NCI-H2227 (cell line): ENCODE results near the gene SLC24A5.

Experiments used
- DNase-seq: peaks from one replicate; lab custom pipeline; 2025; ENCODE audit not compliant: unreplicated experiment; lab: John Stamatoyannopoulos, UW

Gene SLC24A5

GRCh38 chr15:48185529-48185928, 64.7 kb downstream of the SLC24A5 start:
- no peak for DNase-seq

- DNase-seq: no peak
Observed at GRCh38 chr15:48186271-48186670, 65.5 kb downstream of the SLC24A5 start.

GRCh38 chr15:48190932-48191573, 70.3 kb downstream of the SLC24A5 start:
- DNase-seq: no peak

- peak; percentile 81 for DNase-seq
Observed at GRCh38 chr15:48191574-48192225, 70.9 kb downstream of the SLC24A5 start, which contains the start of gene CTXN2. Gene CTXN2 (plus strand): TSS chr15:48191665. CDS start chr15:48201301, 9,636 bp downstream.
